ENCODE measurements around the gene AMY2A. TPM values are rescaled to one million over a fixed set of nuclear protein-coding genes. Genes with fewer than 3 reads are reported as not detected.
"Not testable (repeated sequence)": the region's sequence is repeated elsewhere in the genome, so short reads cannot be mapped to it uniquely, and the experiment has no call there.

Gene AMY2A
- total RNA-seq, result not detected in 2 replicates

GRCh38 chr1:103616994-103617477 is at the start of gene AMY2A:
Gene AMY2A, plus strand, starts transcription at chr1:103617427. Its CDS starts 14 bp downstream, at chr1:103617441.
- H3K4me3 ChIP-seq (ENCODE audit: low read depth, low read length), result not testable (repeated sequence)

GRCh38 chr1:103569493-103569892 is 47.7 kb upstream of the AMY2A start:
- H3K4me3 ChIP-seq (ENCODE audit: low read depth, low read length), result no peak overlapping the region
- DNase-seq (ENCODE audit: low read depth), result no peak
- no peak for TF ChIP-seq CTCF (conservative IDR thresholded peaks at IDR 0.05; ENCODE audit: low read depth, low read length)

More at GRCh38 chr1:103616994-103617477, at the start of gene AMY2A:
- DNase-seq (ENCODE audit: low read depth), result not testable (repeated sequence)

- DNase-seq (ENCODE audit: low read depth); H3K4me3 ChIP-seq (ENCODE audit: low read depth, low read length): not testable (repeated sequence)
These were observed 45.9 kb upstream of the AMY2A start, which contains the start of gene AMY2B for GRCh38 chr1:103571289-103571688. Gene AMY2B, plus strand, starts transcription at chr1:103571589. Its CDS starts 14 bp downstream, at chr1:103571603.

- no peak for TF ChIP-seq CTCF (conservative IDR thresholded peaks at IDR 0.05; ENCODE audit: low read depth, low read length)
- no peak overlapping the region for H3K4me3 ChIP-seq (ENCODE audit: low read depth, low read length)
- no peak for DNase-seq (ENCODE audit: low read depth)
These were observed 41.2 kb upstream of the AMY2A start for GRCh38 chr1:103576065-103576464.

- H3K4me3 ChIP-seq (ENCODE audit: low read depth, low read length); DNase-seq (ENCODE audit: low read depth): not testable (repeated sequence)
These were observed 40.4 kb upstream of the AMY2A start for GRCh38 chr1:103576784-103577183.

- no peak for DNase-seq (ENCODE audit: low read depth)
- no peak overlapping the region for H3K4me3 ChIP-seq (ENCODE audit: low read depth, low read length)
- TF ChIP-seq CTCF (conservative IDR thresholded peaks at IDR 0.05; ENCODE audit: low read depth, low read length), result no peak
These were observed 34.8 kb upstream of the AMY2A start for GRCh38 chr1:103582464-103582863.

GRCh38 chr1:103583887-103584286 is 33.3 kb upstream of the AMY2A start:
- TF ChIP-seq CTCF (conservative IDR thresholded peaks at IDR 0.05; ENCODE audit: low read depth, low read length), result no peak
- no peak for DNase-seq (ENCODE audit: low read depth)
- no peak overlapping the region for H3K4me3 ChIP-seq (ENCODE audit: low read depth, low read length)

- no peak for TF ChIP-seq CTCF (conservative IDR thresholded peaks at IDR 0.05; ENCODE audit: low read depth, low read length)
- H3K4me3 ChIP-seq (ENCODE audit: low read depth, low read length), result no peak overlapping the region
- no peak for DNase-seq (ENCODE audit: low read depth)
These were observed 32.7 kb upstream of the AMY2A start for GRCh38 chr1:103584537-103584936.

- not testable (repeated sequence) for DNase-seq (ENCODE audit: low read depth)
These were observed 14.5 kb upstream of the AMY2A start for GRCh38 chr1:103602740-103603139.

More at GRCh38 chr1:103602740-103603139, 14.5 kb upstream of the AMY2A start:
- H3K4me3 ChIP-seq (ENCODE audit: low read depth, low read length), result not testable (repeated sequence)
